Activated CD8-positive, alpha-beta memory T cell treated with anti-CD3 and anti-CD28 coated beads, Interleukin-2, amount 50 U/mL, for 24 hours (primary cell): ENCODE results near the gene GABRG3.
"Not testable (repeated sequence)": the region's sequence is repeated elsewhere in the genome, so short reads cannot be mapped to it uniquely, and the experiment has no call there.

Experiments used
- DNase-seq: peaks from one replicate; pipeline ENCODE4 v3.0.0-alpha.2; 2020; ENCODE audit errors: extremely low read depth

GABRG3 gene

DNA sequence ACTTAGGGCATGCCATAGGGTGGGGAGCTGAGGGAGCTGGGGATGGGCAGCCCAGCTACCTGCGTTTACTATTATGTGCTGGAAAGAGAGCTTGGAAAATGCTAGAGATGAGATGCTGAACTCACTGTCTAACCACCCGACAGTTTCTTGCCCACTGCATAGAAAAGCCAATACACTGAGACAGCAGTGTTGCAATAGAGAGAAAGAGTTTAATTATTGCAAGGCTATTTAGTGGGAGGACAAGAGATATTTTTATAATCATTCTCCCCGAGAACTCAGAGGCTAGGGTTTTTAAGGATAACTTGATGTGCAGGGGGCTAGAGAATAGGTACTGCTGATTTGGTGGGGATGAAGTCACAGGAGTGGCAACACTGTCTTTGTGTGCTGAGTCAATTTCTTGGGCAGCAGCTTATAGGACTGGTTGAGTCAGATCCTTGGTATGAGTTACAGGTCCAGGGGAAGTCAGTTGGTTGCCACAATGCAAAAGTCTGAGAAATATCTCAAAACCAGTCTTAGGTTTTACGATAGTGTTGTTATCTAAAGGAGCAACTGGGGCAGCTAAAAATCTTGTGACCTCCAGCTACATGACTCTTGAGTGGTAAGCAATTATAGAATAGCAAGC is 205.9 kb downstream of the GABRG3 start:
- DNase-seq, result no peak

DNA sequence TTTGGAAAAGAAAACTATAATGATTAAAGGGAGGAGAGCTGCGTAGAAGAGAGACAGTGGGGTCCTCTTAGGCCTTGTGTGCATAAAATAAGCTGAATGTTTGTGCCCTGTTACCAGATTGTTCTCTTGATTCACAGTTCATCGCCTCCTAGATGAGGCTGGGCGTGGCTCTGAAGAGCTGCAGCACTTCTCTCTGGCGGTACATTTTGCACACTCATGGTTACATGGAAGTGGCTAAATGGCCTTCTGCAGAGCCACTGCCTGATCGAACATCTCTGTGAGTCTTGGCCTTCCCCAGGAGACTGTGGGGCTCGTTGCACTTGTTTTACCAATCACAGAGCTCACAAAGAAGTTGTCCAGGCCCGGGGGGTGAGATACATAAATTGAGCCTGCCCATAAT is 208.8 kb downstream of the GABRG3 start:
- DNase-seq, result no peak

DNA sequence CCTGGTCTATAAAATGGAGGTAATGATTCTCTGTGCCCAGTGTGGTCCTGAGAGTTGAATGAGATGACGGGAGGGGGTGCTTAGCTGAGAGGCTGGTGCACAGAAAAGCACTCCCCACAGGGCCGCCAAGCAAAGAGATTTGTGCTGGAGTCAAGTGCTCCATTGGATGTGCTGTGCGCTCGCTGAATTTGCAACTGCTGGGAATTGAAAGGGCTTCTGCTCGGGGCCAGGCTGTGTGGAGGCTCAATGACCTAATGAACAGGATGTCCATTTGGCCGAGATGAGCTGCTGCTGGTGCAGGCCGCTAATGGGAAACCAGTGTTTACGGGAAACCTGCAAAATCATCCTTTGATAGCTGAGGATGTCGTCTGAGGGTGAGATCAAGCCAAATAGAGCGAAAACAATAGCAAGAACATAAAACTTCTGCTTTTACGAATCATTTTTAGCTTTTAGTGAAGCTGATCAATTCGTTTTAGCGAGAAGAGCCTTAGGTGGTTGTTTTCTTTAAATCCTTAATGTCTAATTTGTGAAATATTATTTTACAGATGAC is 211.7 kb downstream of the GABRG3 start:
- no peak for DNase-seq

DNA sequence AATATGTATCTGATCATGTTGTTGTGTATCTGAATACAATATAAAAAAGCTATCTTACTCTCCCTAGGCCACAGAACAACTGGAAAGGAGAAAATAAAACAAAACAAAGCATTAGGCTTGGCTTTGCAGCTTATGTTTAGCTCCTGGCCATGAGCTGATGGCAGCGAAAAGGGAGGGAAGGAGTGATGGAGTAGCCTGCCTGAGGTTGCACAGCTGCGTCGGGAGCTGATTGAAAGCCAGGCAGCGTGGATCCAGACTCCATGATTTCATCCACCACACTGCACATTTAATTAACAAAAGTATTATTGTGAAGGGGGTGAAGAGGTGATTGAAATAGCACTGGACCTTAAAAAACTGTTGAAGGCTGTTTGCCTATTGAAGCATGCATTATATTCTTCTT is 212.2 kb downstream of the GABRG3 start:
- DNase-seq, result no peak

DNA sequence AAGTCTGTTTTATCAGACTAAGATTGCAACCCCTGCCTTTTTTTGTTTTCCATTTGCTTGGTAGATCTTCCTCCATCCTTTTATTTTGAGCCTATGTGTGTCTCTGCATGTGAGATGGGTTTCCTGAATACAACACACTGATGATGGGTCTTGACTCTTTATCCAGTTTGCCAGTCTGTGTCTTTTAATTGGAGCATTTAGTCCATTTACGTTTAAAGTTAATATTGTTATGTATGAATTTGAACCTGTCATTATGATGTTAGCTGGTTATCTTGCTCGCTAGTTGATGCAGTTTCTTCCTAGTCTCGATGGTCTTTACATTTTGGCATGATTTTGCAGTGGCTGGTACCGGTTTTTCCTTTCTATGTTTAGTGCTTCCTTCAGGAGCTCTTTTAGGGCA is 220.5 kb downstream of the GABRG3 start:
- DNase-seq, result not testable (repeated sequence)

DNA sequence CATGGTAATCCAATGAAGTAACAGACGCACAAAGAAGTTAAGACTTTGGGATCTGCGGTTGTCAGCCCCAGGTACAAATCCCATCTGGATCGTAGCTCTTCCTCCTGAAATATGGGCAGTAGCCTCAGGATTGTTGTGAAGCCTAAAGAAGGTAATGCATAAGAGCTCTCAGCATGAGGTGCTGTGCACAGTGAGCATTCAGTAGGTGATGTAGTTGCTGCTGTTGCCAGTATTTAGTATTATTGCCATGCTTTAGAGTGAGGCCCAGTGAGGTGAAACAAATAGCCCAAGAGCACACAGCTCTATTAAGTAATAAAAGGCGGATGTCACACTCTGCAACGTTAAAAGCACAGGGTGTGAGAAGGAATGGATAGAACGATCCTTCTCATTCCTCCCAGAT is 225.7 kb downstream of the GABRG3 start:
- DNase-seq, result no peak

DNA sequence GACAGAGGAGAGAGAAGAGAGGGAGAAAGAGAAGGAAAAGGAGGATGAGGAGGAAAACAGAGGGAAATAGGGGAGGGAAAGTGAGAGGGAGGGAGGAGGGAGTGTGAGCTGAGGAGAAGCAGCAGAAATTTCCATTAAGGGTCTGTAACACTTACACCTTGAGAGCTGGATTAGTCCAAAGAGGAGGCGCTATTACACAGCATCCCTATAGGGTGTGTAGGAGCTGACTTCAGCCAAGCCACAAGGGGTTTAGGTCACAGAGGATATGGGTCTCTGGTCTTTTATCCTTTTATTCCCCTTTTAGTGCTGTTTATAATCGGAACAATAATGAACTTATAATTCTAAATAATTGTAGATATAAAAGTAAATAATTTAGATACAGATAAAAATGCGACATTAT is 230.4 kb downstream of the GABRG3 start:
- DNase-seq, result no peak

DNA sequence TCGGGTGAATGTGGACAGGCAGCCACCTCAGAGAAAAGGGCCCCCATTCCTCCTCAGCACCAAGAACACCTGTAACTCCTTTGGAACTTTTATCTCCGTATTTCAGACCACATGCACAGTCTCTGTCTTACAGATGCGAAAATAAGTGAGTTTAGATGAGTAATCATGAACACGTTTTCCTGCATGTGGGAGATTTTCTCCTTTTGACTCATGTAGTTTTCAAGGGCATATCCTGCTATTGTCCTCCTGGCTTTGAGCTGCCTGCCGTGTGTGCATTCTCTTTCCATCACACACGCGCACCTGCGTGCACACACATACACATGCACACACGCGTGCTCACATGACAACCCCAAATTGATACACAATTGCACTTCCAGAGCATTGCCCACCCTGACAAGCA is 239.2 kb downstream of the GABRG3 start:
- DNase-seq, result no peak

DNA sequence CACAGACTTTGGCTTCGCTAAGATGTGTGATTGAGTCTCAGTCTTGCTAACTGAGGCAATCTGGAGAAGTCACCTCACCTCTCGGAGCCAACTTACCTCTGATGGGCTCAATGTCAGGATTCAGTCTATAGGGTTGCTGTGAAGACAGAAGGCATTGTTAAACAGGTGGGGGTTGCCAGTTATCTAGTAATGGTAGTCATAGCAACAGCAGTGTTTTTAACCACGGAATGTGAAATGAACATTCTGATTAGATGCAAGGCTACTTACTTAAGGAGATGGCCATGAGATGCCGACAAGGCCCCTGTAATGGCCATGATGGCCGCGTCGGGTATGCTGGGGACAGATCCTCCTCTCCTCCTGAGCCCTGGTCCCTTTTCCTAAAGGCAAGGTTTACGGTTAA is 243.1 kb downstream of the GABRG3 start:
- no peak for DNase-seq

DNA sequence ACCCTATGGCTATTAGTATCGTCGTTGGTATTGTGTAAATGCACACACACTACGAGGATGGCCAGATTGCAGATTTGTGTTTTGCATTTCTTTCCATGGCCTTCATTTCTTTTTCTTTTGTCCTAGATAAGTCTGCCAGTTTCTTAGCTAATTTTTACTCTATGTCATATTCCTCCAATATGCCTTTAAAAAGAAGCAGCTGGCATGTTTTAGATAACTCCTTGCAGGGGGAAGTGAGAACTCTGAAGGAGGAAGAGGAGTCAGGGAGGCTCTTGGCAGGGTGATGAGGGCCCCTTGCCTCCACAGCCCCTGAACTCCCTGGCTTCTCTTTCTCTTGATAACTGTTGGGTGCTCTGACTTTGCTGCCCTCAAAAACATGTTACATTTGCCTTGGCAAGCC is 244.0 kb downstream of the GABRG3 start:
- DNase-seq, result no peak

DNA sequence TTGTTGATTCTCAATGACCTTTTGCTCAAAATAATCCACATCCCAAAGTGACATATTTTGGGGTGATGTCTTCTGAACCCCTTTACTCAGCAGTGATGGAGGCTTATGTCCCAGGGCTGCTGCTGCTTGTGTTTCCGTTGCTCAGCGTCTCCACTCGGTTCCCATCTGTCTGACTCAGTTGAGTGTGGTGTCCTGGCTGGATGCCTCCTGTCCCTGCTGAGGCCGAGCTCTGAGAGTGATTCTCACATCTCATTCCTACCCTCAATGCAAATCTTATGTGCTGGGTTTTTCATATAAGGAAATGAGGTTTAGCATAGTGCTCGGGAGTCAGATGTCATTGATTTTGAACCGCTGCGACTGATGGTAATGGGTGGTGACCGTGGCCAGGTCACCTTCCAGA is 247.4 kb downstream of the GABRG3 start:
- no peak for DNase-seq

DNA sequence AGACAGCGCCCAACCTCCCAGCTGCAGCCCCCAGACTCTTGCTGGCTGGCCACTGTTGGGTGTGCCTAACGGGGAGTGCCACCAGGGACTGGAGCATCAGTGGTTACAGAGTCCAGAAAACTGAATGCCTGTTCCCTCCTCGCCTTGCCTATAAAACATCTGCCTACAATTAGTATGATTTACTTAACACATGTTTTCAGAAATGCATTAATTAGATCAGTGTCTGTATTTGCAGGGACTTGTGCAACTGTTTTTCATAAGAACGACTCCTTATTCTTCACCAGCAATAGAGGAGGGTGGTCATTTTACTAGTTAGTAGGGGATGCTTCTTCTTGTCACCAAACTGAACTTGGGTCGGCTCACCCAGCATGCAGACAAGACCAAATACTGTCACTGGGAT is 248.7 kb downstream of the GABRG3 start:
- no peak for DNase-seq

DNA sequence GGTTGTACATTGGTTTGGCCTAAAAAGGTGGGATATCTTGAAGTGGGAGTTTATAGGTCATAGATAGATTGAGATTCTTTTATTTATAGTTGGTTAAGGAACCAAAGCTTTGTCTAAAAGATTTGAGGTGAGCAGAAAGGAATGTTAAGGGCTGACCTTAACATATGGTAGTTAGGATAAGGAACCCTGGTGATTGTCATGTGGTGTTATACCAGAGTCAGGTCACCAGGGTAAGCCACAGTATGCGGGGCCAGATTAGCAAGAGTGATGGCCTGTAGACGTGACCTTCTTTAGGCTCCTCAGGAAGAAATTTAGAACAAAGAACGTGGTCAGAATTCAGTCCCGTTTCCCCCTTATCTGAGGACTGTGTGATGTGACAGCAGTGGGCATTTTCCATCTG is 249.2 kb downstream of the GABRG3 start:
- DNase-seq, result no peak

DNA sequence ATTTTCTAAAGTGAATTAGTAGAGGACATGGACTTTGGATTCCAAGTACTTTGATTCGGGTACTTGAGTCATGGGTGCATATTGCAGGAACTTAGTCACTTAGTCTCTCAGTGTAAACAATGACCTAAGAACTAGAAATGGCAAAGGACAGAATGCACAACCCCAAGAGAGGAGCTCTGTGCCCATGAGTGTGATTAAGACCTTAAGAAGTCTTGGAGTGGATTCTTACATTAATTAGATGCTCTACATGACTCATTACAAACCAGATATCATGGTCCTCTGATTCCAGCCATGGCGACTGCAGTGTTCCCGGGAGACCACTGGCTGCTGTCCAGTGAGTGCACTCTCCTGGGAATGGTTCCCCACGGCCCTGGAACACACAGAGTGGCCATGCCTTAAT is 251.5 kb downstream of the GABRG3 start:
- no peak for DNase-seq

DNA sequence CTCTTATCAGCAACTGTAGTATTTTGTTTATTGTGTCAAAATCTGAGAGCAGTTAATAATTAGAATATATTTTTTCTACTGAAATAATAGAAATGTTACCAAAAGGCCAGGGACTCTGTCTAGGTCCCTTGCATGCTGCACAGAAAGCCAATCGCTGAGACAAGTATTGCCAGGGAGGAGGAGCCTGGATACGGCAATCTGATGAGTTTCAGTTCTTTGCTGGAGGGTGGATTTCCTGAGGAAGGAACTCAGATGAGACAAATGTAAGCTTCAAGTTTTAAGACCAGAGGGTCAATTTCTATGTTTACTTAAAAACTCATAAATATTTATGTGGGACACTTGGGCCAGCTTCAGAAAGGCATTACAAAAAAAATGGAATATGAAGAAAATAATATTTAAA is 252.2 kb downstream of the GABRG3 start:
- DNase-seq, result no peak

DNA sequence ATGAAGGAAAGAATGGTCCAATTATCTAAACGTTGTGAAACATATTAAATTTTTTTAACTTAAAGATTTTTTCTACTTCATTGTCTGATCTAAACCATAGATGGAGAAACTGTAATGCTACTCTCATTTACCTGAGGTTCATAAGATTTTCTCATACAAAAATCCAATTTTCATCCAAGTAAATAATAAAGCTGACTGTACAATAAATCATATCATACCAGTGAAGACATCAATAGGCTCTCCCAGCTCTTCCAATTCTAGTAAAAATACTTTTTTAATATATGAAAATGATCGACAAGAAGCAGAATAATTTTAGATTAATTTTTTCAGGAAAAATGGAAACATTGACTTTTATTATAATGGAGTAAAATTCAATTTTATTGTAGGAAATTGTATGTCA is 260.8 kb downstream of the GABRG3 start:
- DNase-seq, result no peak

DNA sequence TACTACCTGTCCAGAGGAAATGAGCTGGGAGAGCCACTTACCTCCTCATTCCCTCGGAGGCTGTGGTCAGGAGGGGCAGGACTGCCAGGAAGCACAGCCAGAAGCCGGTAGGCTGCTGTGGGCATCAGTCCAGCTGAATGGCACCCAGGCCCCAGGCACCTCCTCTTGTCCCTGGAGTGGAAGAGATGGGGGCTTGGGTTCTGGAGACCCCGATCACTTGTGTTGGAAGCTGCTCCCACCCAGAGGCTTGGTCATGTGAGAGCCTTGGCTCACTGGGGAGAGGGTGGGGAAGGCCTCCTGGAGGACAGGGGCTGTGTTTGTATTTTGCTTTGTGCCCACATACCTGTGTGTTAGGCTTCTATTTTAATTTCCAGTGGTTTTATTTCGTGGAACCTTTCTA is 261.9 kb downstream of the GABRG3 start:
- DNase-seq, result no peak

DNA sequence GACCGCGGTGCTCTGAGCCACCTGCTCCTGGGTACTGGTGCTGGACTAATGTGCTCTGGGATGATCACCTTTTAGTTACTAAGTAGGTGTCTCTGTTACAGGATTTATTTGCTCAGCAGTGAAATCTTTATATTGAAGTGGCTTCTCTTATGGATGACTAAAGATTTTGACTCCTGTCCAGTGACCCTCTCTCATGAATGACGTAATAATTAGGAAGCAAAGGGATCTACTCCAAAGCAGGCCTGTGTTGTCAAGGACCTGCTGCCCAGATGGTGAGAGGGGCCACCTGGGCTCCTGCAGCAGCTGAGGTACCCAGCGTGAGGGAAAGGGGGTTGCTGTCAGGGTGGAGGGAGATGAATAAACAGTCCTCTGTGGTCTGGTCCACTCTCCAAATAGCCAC is 263.6 kb downstream of the GABRG3 start:
- no peak for DNase-seq

DNA sequence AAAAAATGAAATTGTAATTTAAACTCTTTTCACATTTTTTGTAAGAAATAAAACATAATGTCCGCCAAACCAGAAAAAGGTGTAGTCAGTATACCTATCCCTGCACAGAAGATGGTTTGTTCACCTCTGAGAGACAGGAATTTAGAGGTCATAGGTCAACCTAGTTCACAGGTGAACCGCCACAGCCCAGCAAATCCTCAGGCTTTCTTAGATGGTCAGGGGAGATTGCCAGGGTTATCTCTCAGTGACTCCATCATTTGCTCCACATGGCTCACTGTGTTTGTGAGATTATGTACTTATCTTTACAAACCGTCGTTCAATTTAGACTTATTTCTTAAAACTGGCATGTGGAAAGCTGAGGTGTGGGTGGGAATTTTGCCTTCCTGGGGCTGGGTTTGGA is 264.2 kb downstream of the GABRG3 start:
- DNase-seq, result no peak

DNA sequence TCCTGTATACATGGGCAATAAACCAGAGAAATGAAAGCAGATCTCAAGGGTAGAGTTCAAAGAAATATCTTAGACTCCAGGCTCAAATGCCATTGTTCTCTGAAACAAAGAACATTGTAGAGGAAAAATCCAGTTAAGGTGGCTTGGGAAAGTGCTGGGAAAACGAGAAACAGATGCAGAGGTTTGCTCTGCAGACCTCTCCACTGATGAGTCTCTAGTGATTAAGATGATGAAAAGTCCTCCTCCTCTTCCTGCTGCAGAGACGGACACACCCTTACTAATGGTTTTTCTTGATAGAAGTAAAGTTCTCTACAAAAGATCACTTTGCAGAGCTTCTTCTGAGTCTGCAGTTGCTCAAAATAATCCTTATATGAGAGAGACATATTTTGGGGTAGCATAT is 264.7 kb downstream of the GABRG3 start:
- DNase-seq, result no peak

DNA sequence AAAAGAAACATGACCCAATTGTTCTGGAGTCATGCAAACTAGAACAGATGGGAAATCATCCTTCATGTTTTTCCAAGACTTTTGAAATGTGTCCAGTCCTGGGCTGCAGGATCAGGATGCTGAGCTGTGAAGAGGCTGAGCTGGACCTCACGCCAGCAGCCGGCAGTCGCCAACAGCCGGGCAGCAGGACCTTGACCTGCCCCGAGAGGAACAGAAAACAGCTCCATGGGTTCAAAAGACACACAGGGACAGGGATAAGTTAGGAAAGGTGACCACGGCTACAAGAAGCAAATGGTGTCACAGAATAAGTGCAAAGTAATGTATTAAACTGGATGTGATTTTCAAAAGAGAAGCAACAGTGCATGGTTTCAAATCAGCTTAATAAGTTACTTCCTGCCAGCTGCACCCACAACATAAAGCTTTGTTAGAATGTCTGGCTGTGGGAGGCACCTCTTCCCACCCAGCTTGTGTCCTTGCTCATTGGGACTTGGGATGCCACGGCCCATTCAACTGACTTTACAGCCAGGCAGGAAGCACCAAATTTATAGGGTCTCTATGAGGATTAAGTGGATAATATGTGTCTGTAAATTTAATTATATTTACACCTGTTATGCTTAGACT is 266.4 kb downstream of the GABRG3 start:
- DNase-seq, result no peak

DNA sequence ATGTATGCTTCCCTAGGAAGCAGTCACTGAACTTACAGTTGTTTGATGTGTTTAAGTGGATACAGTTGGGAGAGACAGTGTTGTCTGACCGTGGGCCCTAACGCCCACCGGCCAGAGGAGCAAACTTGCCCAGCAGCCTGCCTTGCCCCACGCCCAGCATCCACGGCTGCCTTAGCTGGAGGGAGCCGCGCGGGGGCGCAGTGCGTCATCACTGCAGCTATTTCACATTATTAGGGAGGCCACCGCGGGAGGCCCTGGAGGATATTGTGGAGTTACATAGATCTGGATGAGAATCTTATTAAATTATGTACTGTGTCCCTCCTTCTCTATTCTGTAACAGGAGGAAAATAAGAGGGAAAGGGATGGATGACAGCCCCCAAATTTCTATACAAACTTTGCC is 267.2 kb downstream of the GABRG3 start:
- no peak for DNase-seq

DNA sequence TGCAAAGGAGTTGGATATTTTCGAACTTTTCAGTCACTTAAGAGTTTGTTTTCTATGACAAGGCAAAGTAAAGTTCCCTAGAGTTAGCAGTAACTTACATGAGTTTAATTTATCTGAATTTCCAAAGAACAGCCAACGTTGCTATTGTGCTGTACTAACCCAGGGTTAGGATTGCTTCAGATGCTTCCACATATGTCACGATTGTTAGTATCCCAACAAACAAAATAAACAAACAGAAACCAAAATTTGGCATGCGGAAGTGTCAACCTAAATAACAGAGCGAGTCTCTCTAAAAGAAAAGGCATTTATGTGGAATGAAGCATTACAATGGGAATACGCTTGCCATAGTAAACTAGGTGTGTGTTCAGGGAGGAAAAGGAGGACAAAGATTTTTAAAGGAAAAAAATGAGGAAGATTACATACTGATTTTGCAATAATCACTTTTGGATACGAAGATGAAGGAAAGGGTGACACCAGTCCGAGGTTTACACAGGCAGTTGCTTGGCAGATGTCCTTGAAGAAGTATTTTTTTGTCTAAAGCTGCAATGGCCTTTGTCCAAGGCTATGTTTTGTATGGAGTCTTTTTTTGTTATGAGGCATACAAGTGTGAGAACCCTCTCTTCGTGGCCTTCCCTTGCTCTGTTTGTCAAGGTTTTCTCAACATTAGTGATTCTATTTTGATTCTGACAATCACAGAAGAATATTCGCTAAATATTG is 267.9 kb downstream of the GABRG3 start:
- no peak for DNase-seq
